Keratinocyte (primary cell): ENCODE measurements around the gene TRPM3.

Source experiments
- CTCF ChIP-seq, 3 experiments: IDR thresholded peaks in 1 of 3; conservative IDR thresholded peaks in 1 of 3; optimal IDR thresholded peaks in 1 of 3; 2 replicates in 2 of 3; 3 replicates in 1 of 3; pipeline versions ENCODE3 to v1.5.1; 2011; ENCODE audit warnings: low read length in 3 of 3, mild to moderate bottlenecking in 3 of 3, moderate library complexity in 2 of 3, control low read depth in 1 of 3, inconsistent platforms in 1 of 3; ENCODE audit not compliant: insufficient read depth in 2 of 3; ENCODE audit errors: extremely low read depth in 1 of 3
- EZH2 ChIP-seq: IDR thresholded peaks from one replicate; pipeline ENCODE4 v1.6.1; 2012; ENCODE audit warnings: inconsistent platforms, mild to moderate bottlenecking, low read length, moderate library complexity

DNA sequence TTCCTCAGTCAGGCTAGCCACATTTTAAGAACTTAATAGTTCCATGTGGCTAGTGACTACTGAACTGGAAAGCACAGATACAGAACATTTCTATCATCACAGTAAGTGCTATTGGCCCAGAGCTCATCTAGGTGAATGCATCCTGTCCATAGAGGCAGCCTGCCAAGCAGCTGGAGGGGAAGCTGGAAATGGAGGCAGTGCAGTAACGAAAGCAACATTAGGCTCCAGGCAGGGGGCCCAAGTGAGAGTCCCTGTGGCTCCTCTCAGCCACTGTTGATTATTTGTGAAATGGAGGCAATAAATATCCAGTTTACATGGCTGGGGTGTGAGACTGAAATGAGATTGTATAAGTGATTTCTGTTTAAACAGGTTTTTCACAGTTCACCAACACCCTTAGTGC lies 479.8 kb downstream of the TRPM3 start:
- TF ChIP-seq CTCF (optimal IDR thresholded peaks at IDR 0.05 in 1 of 3, IDR thresholded peaks at IDR 0.05 in 1 of 3, conservative IDR thresholded peaks at IDR 0.05 in 1 of 3; ENCODE audit: extremely low read depth in 1 of 3, insufficient read depth in 2 of 3, low read length in 3 of 3) (no peak), EZH2 (no peak)
